ENCODE results near the gene GDPGP1. TPM values are rescaled to one million over a fixed set of nuclear protein-coding genes. Genes with fewer than 3 reads are reported as not detected.

Gene GDPGP1
- total and polyA plus RNA-seq, 2 of the 4 experiments (the other 2 are of a cell fraction) = 2.3 to 4.1 TPM

DNA sequence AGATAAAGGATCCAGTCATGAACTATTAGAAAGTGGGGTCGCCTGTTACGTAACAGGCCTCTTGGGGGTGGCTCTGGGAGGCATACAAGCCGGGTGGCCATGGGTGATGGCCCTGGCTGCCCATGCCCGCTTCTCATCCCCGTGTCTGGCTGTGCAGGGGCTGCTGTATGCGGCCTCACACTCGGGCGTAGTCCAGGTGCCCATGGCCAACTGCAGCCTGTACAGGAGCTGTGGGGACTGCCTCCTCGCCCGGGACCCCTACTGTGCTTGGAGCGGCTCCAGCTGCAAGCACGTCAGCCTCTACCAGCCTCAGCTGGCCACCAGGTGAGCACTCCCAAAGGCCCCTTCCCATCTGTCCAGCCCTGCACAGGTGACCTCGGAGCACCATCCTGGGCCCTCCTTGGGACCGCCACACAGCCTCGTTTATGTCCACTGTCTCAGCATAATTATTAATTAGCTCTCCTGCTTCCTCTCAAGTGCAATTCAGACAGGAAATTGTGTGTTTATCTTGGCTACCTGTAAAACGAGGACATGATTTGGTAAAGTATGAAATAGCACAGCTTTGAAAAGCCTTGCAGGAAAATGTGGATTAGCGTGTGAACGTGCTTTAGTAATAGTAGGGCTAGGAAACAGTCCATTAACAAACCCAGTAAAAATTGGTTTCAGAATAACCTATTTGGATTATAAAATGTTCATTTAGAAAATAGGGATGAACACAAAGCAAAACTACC, 8.3 kb upstream of the GDPGP1 start:
- no peak overlapping the region for H3K56ac ChIP-seq (ENCODE audit: extremely low read depth, insufficient read depth, low read length)
- no peak overlapping the region for H2BK15ac ChIP-seq (ENCODE audit: low read depth, low read length)
- no peak overlapping the region for H2BK120ac ChIP-seq (ENCODE audit: low read depth, low read length)
- no peak overlapping the region for H4K91ac ChIP-seq (ENCODE audit: insufficient read depth, low read depth, low read length)
- H2BK20ac ChIP-seq (ENCODE audit: low read depth, low read length) = no peak overlapping the region
- H4K5ac ChIP-seq (ENCODE audit: low read depth, low read length) = no peak overlapping the region
- ChIA-PET CTCF (no interaction called here), POLR2A (ENCODE audit: unreplicated experiment) (no interaction called here)
- dilution Hi-C loops (cut with HindIII; ENCODE audit: low sequenced_read_pairs, unreplicated experiment) = no loop called here
- no peak overlapping the region for H3K27ac ChIP-seq (ENCODE audit: insufficient read depth, low read length)
- WGBS, 2 experiments (ENCODE audit: extremely low coverage in 2 of 2, insufficient read length in 1 of 2) = 89% methylated on average over 7 of the region's 18 CpGs; no CpG with 5 or more reads in 1 of the 2 experiments
- H3K9me1 ChIP-seq (ENCODE audit: insufficient read depth, low read length) = no peaks in the 10 kb centered on the region
- no peak overlapping the region for H3K4me3 ChIP-seq (ENCODE audit: insufficient read depth, low read depth, low read length)
- no peak overlapping the region for H2AK5ac ChIP-seq (ENCODE audit: low read depth, low read length)
- H3K4me1 ChIP-seq (ENCODE audit: control insufficient read depth, insufficient read depth, low read length) = peaks cover 3% of the 10 kb centered on the region; the same call in 1 of the 2 replicates
- no peaks in the 10 kb centered on the region for H3K9me3 ChIP-seq (ENCODE audit: control insufficient read depth, insufficient read depth, low read length)
- intact Hi-C loops (cut with micrococcal nuclease) = loop anchor here (10.0 kb wide), 1 partner anchor 141 kb away; no protein-coding TSS in a partner anchor
- in situ Hi-C loops (cut with MboI; ENCODE audit: low sequenced_read_pairs) = loop anchor here (10.0 kb wide), 1 partner anchor 331 kb away; the partner anchor contains the start of gene AP3S2
- H3K4me2 ChIP-seq (ENCODE audit: low read depth, low read length) = no peak overlapping the region
- H3K79me1 ChIP-seq (ENCODE audit: low read depth in 1 of 2, low read length in 2 of 2) = peaks cover 0 to 10% of the 10 kb centered on the region in 2 experiments; a peak in 2 of 4 replicates
- H2AFZ ChIP-seq (replicated peaks; ENCODE audit: low read length, poor library complexity) = no peak overlapping the region
- H3K14ac ChIP-seq (replicated peaks; ENCODE audit: low read depth, low read length) = no peak overlapping the region
- no peak overlapping the region for H3K4ac ChIP-seq (ENCODE audit: low read depth, low read length)
- no peak overlapping the region for H3K18ac ChIP-seq (ENCODE audit: low read depth, low read length)
- no peak for ATAC-seq (ENCODE audit: low read depth)
- no peak overlapping the region for H3K9ac ChIP-seq (ENCODE audit: low read depth, low read length)
- no peak for TF ChIP-seq CHD1 (IDR thresholded peaks at IDR 0.05; ENCODE audit: low read depth, low read length)
- no peak for TF ChIP-seq POLR2A (IDR thresholded peaks at IDR 0.05; ENCODE audit: low read depth, low read length)
- TF ChIP-seq BHLHE40 (IDR thresholded peaks at IDR 0.05; ENCODE audit: low read depth, low read length) = no peak
- TF ChIP-seq RCOR1 (IDR thresholded peaks at IDR 0.05; ENCODE audit: insufficient replicate concordance, low read length) = no peak
- TF ChIP-seq NFE2L2 (IDR thresholded peaks at IDR 0.05; ENCODE audit: low read depth, low read length) = no peak
- no peak for TF ChIP-seq SMC3 (IDR thresholded peaks at IDR 0.05; ENCODE audit: low read depth, low read length)
- TF ChIP-seq, protein P1, sequence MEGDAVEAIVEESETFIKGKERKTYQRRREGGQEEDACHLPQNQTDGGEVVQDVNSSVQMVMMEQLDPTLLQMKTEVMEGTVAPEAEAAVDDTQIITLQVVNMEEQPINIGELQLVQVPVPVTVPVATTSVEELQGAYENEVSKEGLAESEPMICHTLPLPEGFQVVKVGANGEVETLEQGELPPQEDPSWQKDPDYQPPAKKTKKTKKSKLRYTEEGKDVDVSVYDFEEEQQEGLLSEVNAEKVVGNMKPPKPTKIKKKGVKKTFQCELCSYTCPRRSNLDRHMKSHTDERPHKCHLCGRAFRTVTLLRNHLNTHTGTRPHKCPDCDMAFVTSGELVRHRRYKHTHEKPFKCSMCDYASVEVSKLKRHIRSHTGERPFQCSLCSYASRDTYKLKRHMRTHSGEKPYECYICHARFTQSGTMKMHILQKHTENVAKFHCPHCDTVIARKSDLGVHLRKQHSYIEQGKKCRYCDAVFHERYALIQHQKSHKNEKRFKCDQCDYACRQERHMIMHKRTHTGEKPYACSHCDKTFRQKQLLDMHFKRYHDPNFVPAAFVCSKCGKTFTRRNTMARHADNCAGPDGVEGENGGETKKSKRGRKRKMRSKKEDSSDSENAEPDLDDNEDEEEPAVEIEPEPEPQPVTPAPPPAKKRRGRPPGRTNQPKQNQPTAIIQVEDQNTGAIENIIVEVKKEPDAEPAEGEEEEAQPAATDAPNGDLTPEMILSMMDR (conservative IDR thresholded peaks at IDR 0.05; ENCODE audit: low read depth, low read length) = no peak
- no peak for TF ChIP-seq MXI1 (IDR thresholded peaks at IDR 0.05; ENCODE audit: borderline replicate concordance, low read depth, low read length)
- no peak for TF ChIP-seq CEBPB (IDR thresholded peaks at IDR 0.05; ENCODE audit: low read depth, low read length)
- no TSS peak for BruUV-seq (replicated peaks)
- no peak overlapping the region for H3K23ac ChIP-seq (ENCODE audit: low read depth, low read length)
- H2AK9ac ChIP-seq (replicated peaks; ENCODE audit: low read depth, low read length, poor library complexity) = no peak overlapping the region
- H4K8ac ChIP-seq (ENCODE audit: low read depth in 2 of 2, low read length in 2 of 2) = no peak overlapping the region
- peaks cover 58% of the 10 kb centered on the region for H3K36me3 ChIP-seq (ENCODE audit: control insufficient read depth, insufficient read depth, low read length)
- no peak overlapping the region for H2BK5ac ChIP-seq (ENCODE audit: low read depth, low read length, poor library complexity, severe bottlenecking)
- no peaks in the 10 kb centered on the region for H4K20me1 ChIP-seq (ENCODE audit: insufficient read depth, low read length)
- DNase-seq = no peak
- H3K27me3 ChIP-seq (ENCODE audit: control insufficient read depth, insufficient read depth, low read length) = no peaks in the 10 kb centered on the region
